Measurements from ENCODE around the gene RNF213. TPM values are rescaled to one million over a fixed set of nuclear protein-coding genes. Genes with fewer than 3 reads are reported as not detected.

RNF213 gene
- total RNA-seq, 3 donors from 2014 or later: 135 to 143 (median 136) TPM

DNA sequence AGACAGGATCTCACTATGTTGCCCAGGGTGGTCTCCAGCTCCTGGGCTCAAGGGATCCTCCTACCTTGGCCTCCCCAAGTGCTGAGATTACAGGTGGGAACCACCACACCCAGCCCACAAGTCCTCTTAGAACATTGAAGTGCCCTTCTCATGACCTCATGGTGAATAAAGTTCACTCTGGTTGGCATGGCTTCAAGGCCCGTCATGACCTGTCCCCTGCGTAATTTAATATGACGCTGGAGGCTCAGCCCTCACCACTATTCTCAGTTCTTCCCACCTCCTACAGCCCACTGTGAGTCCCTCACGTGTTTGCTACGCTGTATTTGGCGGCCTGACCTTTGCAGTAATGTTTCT lies 156.3 kb downstream of the RNF213 start:
- ATAC-seq: no peak
- Histone ChIP-seq H3K36me3 (ENCODE audit: low read depth) (no peaks in the 10 kb centered on the region), H3K9me3 (no peaks in the 10 kb centered on the region), H3K4me3 (no peak overlapping the region), H3K4me1 (ENCODE audit: low read depth) (peaks cover 12% of the 10 kb centered on the region)
- intact Hi-C loops (cut with DNase I, micrococcal nuclease): no loop called here
- TF ChIP-seq, protein P1, sequence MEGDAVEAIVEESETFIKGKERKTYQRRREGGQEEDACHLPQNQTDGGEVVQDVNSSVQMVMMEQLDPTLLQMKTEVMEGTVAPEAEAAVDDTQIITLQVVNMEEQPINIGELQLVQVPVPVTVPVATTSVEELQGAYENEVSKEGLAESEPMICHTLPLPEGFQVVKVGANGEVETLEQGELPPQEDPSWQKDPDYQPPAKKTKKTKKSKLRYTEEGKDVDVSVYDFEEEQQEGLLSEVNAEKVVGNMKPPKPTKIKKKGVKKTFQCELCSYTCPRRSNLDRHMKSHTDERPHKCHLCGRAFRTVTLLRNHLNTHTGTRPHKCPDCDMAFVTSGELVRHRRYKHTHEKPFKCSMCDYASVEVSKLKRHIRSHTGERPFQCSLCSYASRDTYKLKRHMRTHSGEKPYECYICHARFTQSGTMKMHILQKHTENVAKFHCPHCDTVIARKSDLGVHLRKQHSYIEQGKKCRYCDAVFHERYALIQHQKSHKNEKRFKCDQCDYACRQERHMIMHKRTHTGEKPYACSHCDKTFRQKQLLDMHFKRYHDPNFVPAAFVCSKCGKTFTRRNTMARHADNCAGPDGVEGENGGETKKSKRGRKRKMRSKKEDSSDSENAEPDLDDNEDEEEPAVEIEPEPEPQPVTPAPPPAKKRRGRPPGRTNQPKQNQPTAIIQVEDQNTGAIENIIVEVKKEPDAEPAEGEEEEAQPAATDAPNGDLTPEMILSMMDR (IDR thresholded peaks at IDR 0.05): no peak
- no peak for DNase-seq

DNA sequence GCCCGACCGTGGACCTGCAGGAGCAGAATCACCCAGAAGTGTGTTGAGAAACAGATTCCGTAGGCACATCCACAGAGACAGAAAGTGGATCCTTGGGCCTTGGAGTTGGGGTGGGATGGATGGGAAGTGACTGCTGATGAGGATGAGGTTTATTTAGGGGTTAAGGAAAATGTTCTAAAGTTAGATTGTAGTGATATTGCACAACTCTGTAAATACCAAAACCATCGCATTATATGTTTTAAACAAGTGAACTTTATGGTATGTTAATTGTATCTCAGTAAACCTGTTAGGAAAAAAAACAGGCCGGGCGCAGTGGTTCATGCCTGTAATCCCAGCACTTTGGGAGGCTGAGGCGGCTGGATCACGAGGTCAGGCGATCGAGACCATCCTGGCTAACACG lies 157.9 kb downstream of the RNF213 start:
- no peak for ATAC-seq
- TF ChIP-seq, protein P1 (IDR thresholded peaks at IDR 0.05): no peak
- intact Hi-C loops (cut with DNase I, micrococcal nuclease): no loop called here
- H3K9me3 ChIP-seq: no peaks in the 10 kb centered on the region
- H3K4me1 ChIP-seq (ENCODE audit: low read depth): peaks cover 10% of the 10 kb centered on the region
- H3K4me3 ChIP-seq: no peak overlapping the region
- no peaks in the 10 kb centered on the region for H3K36me3 ChIP-seq (ENCODE audit: low read depth)
- DNase-seq: no peak

DNA sequence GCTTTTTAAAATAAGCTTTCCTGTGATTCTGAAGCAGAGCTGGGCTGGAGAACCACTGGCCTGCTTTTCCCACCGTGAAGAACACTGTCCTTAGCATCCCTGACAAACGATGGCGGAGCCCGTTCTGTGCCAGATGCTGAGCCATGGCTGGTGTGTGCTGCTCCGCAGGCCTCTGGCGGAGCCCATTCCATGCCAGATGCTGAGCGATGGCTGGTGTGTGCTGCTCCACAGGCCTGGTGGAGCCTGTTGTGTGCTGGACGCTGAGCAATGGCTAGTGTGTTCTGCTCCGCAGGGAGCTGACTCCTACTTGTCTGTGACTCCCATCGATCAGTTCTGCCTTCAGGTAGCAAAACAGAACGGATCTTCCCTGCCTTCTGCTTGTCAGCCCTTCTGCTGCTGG lies 158.6 kb downstream of the RNF213 start:
- H3K9me3 ChIP-seq: no peaks in the 10 kb centered on the region
- ATAC-seq: no peak
- no peaks in the 10 kb centered on the region for H3K36me3 ChIP-seq (ENCODE audit: low read depth)
- no peak overlapping the region for H3K4me3 ChIP-seq
- intact Hi-C loops (cut with DNase I, micrococcal nuclease): no loop called here
- TF ChIP-seq, protein P1 (IDR thresholded peaks at IDR 0.05): no peak
- DNase-seq: no peak
- H3K4me1 ChIP-seq (ENCODE audit: low read depth): peaks cover 8% of the 10 kb centered on the region

DNA sequence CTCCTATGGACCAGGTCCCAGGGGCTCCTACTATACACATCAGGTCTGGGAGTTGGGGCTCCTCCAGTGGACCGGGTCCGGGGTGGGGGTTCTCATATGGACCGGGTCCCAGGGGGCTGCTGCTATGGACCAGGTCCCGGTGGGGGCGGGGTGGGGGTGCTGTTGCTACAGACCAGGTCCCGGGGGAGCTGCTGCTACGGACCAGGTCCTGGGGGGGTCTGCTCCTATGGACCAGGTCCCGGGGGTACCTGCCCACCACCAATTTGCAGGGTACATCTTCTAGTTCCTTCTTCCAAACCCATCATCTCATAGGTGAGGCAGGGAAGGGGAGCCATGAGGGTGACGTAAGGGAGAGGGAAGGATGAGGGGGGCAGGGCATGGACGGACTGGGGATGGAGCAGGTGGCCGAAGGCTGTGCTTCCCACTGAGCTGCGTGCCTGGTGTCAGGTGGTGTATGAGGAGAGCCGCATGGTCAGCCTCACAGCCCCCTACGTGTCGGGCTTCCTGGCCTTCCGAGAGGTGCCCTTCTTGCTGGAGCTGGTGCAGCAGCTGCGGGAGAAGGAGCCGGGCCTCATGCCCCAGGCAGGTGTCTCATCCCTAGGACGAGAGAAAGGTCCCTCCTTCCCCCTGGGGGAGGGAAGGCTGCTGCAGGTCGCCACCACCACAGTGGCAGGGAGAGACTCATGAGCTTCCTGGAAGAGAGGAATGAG lies 160.9 kb downstream of the RNF213 start:
- TF ChIP-seq, protein P1 (IDR thresholded peaks at IDR 0.05): no peak
- Histone ChIP-seq H3K4me3 (no peak overlapping the region), H3K36me3 (ENCODE audit: low read depth) (no peaks in the 10 kb centered on the region), H3K9me3 (no peaks in the 10 kb centered on the region), H3K4me1 (ENCODE audit: low read depth) (no peaks in the 10 kb centered on the region)
- DNase-seq (peak in 1 of 3 donors; percentile 47), ATAC-seq (no peak)
- intact Hi-C loops (cut with DNase I, micrococcal nuclease): loop anchor here (10.0 kb wide), 2 partner anchors 153 to 563 kb away; no protein-coding TSS in a partner anchor

DNA sequence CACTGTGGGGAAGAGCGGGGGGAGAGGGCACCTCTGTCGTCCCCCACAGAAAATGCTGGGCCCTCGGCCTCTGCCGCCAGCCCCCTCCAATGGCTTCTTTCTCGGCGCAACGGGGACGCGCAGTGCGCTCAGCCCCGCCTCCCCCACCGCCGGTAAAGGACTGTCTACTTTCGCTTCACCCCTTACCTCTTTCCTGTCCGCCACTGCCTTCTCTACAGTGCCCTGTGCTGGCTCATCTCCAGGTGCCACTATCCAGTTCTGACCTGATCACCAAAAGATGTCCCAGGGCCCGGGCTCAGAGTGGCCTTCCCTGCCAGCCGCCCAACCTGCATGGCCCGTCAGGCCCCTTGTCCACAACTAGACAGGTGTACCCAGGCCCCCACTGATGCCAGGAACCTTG lies 161.6 kb downstream of the RNF213 start:
- DNase-seq (peak in 1 of 3 donors; percentile 37), ATAC-seq (no peak)
- intact Hi-C loops (cut with DNase I, micrococcal nuclease): loop anchor here (10.0 kb wide), 2 partner anchors 153 to 563 kb away; no protein-coding TSS in a partner anchor
- TF ChIP-seq, protein P1 (IDR thresholded peaks at IDR 0.05): no peak
- no peak overlapping the region for H3K4me3 ChIP-seq
- no peaks in the 10 kb centered on the region for H3K4me1 ChIP-seq (ENCODE audit: low read depth)
- H3K9me3 ChIP-seq: no peaks in the 10 kb centered on the region
- H3K36me3 ChIP-seq (ENCODE audit: low read depth): no peaks in the 10 kb centered on the region
